ENCODE results near the gene ADCYAP1R1.

Gene ADCYAP1R1

DNA sequence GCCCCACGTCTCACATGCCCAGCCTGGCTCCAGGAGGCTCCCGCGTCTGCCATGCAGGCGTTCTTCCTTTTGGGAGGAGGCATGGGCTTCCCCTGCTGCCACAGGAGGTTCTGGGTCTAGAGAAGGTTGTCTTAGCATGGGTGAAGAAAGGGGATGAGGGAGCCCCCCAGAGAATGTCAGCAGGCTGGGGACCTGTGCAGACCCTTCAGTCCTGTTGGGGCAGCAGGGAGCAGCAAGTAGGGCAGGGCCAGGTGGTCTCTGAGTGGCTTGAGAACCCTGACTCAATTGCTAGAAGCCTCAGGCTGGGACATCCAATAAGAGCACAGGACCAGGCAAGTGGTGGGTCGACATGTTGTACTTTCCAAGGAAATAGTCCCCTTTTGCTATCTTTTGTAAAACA, 34.4 kb upstream of the ADCYAP1R1 start:
- Histone ChIP-seq H3K9me3 (ENCODE audit: insufficient read depth, low read length) (no peaks in the 10 kb centered on the region), H2AFZ (ENCODE audit: low read depth, low read length) (no peak overlapping the region), H3K27me3 (ENCODE audit: low read depth, low read length) (no peaks in the 10 kb centered on the region), H3K4me3 (ENCODE audit: low read length) (no peak overlapping the region), H3K4me2 (ENCODE audit: low read length) (no peak overlapping the region), H3K36me3 (replicated peaks; ENCODE audit: low read depth, low read length) (no peaks in the 10 kb centered on the region), H3K27ac (ENCODE audit: low read length) (no peak overlapping the region), H4K20me1 (ENCODE audit: insufficient read depth, low read length) (no peaks in the 10 kb centered on the region), H3K9ac (ENCODE audit: low read length) (no peak overlapping the region), H3K4me1 (ENCODE audit: low read length) (no peaks in the 10 kb centered on the region), H3K79me2 (ENCODE audit: low read length) (no peaks in the 10 kb centered on the region)
- TF ChIP-seq, protein P1, sequence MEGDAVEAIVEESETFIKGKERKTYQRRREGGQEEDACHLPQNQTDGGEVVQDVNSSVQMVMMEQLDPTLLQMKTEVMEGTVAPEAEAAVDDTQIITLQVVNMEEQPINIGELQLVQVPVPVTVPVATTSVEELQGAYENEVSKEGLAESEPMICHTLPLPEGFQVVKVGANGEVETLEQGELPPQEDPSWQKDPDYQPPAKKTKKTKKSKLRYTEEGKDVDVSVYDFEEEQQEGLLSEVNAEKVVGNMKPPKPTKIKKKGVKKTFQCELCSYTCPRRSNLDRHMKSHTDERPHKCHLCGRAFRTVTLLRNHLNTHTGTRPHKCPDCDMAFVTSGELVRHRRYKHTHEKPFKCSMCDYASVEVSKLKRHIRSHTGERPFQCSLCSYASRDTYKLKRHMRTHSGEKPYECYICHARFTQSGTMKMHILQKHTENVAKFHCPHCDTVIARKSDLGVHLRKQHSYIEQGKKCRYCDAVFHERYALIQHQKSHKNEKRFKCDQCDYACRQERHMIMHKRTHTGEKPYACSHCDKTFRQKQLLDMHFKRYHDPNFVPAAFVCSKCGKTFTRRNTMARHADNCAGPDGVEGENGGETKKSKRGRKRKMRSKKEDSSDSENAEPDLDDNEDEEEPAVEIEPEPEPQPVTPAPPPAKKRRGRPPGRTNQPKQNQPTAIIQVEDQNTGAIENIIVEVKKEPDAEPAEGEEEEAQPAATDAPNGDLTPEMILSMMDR (IDR thresholded peaks at IDR 0.05; ENCODE audit: low read depth, low read length) = no peak
- TF ChIP-seq EZH2phosphoT487 (IDR thresholded peaks at IDR 0.05; ENCODE audit: low read depth) = no peak

DNA sequence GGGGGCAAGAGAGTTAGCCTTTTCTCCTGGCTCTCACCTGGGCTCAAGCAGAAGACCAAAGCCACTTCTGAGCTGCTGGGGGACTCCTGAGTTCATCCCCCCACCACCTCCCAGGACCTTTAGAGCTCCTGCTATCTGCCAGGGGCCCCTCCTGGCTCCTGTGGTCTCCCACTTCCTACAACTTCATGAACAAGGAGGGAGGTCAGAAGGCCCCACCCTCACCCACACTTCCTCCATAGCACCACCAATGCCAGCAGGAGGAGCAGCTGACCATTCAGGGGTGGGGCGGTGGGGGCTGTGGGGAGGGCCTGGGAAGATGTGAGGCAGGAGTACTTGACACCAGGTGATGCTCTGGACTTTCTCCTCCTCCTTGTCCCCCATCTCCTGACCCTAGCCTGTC, 32.6 kb upstream of the ADCYAP1R1 start:
- H3K4me1 ChIP-seq (ENCODE audit: low read length) = no peaks in the 10 kb centered on the region
- no peaks in the 10 kb centered on the region for H3K9me3 ChIP-seq (ENCODE audit: insufficient read depth, low read length)
- H3K36me3 ChIP-seq (replicated peaks; ENCODE audit: low read depth, low read length) = no peaks in the 10 kb centered on the region
- no peak overlapping the region for H2AFZ ChIP-seq (ENCODE audit: low read depth, low read length)
- no peak overlapping the region for H3K4me3 ChIP-seq (ENCODE audit: low read length)
- H3K79me2 ChIP-seq (ENCODE audit: low read length) = no peaks in the 10 kb centered on the region
- TF ChIP-seq, protein P1 (IDR thresholded peaks at IDR 0.05; ENCODE audit: low read depth, low read length) = no peak
- no peak for TF ChIP-seq EZH2phosphoT487 (IDR thresholded peaks at IDR 0.05; ENCODE audit: low read depth)
- no peak overlapping the region for H3K9ac ChIP-seq (ENCODE audit: low read length)
- no peak overlapping the region for H3K27ac ChIP-seq (ENCODE audit: low read length)
- H3K4me2 ChIP-seq (ENCODE audit: low read length) = no peak overlapping the region
- no peaks in the 10 kb centered on the region for H4K20me1 ChIP-seq (ENCODE audit: insufficient read depth, low read length)
- H3K27me3 ChIP-seq (ENCODE audit: low read depth, low read length) = no peaks in the 10 kb centered on the region

DNA sequence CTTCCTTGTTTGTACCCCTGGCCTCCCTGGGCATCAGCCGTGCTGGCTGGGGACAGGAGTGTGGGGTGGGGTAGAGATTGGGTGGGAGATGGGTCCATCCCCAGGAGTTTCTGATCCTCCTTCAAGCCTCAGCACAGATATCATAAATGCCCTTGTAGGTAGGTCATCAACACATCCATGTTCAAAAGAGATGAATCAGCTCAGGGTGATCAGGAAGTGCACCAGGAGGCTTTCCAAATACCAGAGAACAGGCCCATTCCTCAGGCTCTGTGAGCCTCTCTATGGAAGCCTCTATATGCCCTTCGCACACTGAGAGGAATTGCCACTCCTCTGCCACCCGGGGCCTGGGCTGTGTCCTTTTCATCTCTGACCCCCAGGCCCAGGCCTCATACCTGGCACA, 31.9 kb upstream of the ADCYAP1R1 start:
- no peak overlapping the region for H3K4me2 ChIP-seq (ENCODE audit: low read length)
- no peaks in the 10 kb centered on the region for H3K36me3 ChIP-seq (replicated peaks; ENCODE audit: low read depth, low read length)
- H2AFZ ChIP-seq (ENCODE audit: low read depth, low read length) = no peak overlapping the region
- H3K79me2 ChIP-seq (ENCODE audit: low read length) = no peaks in the 10 kb centered on the region
- no peaks in the 10 kb centered on the region for H3K4me1 ChIP-seq (ENCODE audit: low read length)
- H3K27ac ChIP-seq (ENCODE audit: low read length) = no peak overlapping the region
- no peaks in the 10 kb centered on the region for H3K27me3 ChIP-seq (ENCODE audit: low read depth, low read length)
- no peaks in the 10 kb centered on the region for H4K20me1 ChIP-seq (ENCODE audit: insufficient read depth, low read length)
- no peak overlapping the region for H3K9ac ChIP-seq (ENCODE audit: low read length)
- TF ChIP-seq, protein P1 (IDR thresholded peaks at IDR 0.05; ENCODE audit: low read depth, low read length) = no peak
- no peak for TF ChIP-seq EZH2phosphoT487 (IDR thresholded peaks at IDR 0.05; ENCODE audit: low read depth)
- H3K9me3 ChIP-seq (ENCODE audit: insufficient read depth, low read length) = no peaks in the 10 kb centered on the region
- no peak overlapping the region for H3K4me3 ChIP-seq (ENCODE audit: low read length)

DNA sequence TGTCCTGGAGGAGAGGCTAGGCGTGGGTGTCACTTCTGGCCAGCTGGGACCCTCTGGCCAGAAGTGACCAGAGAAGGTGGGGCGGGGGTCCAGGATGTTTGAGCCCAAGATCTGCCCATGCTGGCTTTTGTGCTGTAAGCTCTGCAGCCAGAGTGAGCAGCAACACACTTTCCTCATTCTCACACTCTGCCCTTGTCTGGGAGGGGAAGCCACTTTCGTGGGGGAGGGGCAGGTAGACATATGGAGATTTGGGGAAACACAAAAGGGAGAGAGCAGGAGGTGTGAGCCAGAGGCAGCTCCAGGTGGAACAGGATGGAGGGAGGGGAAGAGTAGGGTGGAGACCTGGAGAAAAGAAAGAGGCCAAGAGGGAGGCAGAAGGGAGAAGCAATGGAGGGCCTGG, 31.5 kb upstream of the ADCYAP1R1 start:
- H4K20me1 ChIP-seq (ENCODE audit: insufficient read depth, low read length) = no peaks in the 10 kb centered on the region
- no peaks in the 10 kb centered on the region for H3K4me1 ChIP-seq (ENCODE audit: low read length)
- no peaks in the 10 kb centered on the region for H3K27me3 ChIP-seq (ENCODE audit: low read depth, low read length)
- H3K36me3 ChIP-seq (replicated peaks; ENCODE audit: low read depth, low read length) = no peaks in the 10 kb centered on the region
- H3K9ac ChIP-seq (ENCODE audit: low read length) = no peak overlapping the region
- TF ChIP-seq, protein P1 (IDR thresholded peaks at IDR 0.05; ENCODE audit: low read depth, low read length) = no peak
- no peak for TF ChIP-seq EZH2phosphoT487 (IDR thresholded peaks at IDR 0.05; ENCODE audit: low read depth)
- no peaks in the 10 kb centered on the region for H3K9me3 ChIP-seq (ENCODE audit: insufficient read depth, low read length)
- no peak overlapping the region for H3K4me2 ChIP-seq (ENCODE audit: low read length)
- H3K79me2 ChIP-seq (ENCODE audit: low read length) = no peaks in the 10 kb centered on the region
- no peak overlapping the region for H2AFZ ChIP-seq (ENCODE audit: low read depth, low read length)
- H3K4me3 ChIP-seq (ENCODE audit: low read length) = no peak overlapping the region
- no peak overlapping the region for H3K27ac ChIP-seq (ENCODE audit: low read length)

Measured in OCI-LY3 (cell line).